ENCODE data around the gene TBC1D9B.

DNA sequence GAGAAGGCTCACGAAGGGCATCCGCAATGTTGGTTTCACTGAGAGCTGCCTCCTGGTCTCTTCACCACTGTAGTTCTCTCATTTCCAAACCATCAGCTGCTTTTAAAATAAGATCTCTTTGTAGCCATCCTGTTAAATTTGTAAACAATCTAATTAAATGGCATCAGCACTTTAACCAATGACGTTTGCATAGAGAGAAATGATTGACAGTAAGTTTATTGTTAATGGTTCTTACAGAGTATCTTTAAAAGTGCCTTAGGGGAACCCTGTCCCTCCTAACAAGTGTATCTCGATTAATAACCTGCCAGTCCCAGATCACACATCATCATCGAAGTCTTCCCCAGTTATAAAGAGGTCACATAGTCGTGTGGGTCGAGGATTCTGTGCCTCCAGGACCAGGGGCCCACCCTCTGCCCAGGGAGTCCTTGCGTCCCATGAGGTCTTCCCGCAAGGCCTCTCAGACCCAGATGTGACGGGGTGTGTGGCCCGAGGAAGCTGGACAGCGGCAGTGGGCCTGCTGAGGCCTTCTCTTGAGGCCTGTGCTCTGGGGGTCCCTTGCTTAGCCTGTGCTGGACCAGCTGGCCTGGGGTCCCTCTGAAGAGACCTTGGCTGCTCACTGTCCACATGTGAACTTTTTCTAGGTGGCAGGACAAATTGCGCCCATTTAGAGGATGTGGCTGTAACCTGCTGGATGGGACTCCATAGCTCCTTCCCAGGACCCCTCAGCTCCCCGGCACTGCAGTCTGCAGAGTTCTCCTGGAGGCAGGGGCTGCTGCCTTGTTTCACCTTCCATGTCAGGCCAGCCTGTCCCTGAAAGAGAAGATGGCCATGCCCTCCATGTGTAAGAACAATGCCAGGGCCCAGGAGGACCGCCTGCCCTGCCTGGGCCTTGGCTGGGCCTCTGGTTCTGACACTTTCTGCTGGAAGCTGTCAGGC, 70.4 kb downstream of the TBC1D9B start:
- TF ChIP-seq CTCF (IDR thresholded peaks at IDR 0.05; ENCODE audit: poor library complexity) (no peak), EZH2 (IDR thresholded peaks at IDR 0.05; ENCODE audit: borderline replicate concordance) (no peak)

Data from hepatocyte (in vitro differentiated cells).